Activated naive CD8-positive, alpha-beta T cell treated with anti-CD3 and anti-CD28 coated beads, Interleukin-2, amount 10 ng/mL, durations not matched to agents 7 days and 5 days (primary cell): ENCODE data around the gene OAF. TPM values are rescaled to one million over a fixed set of nuclear protein-coding genes. Genes with fewer than 3 reads are reported as not detected.
"Not testable (repeated sequence)": the region's sequence is repeated elsewhere in the genome, so short reads cannot be mapped to it uniquely, and the experiment has no call there.

Experiments
- ATAC-seq: fragments of 150-1000 bp; cut with Tn5 transposase; one replicate; pipeline ENCODE4 v1.10.0; 2021; ENCODE audit warnings: low read depth, moderate library complexity
- POLR2A ChIA-PET: fragments of 350-600 bp; sonication (Branson Sonifier 250); formaldehyde crosslinking; loops from one replicate; lab custom pipeline; 2021; ENCODE audit warnings: antibody characterized with exemption; lab: Charles Lee
- DNase-seq: peaks from one replicate; pipeline ENCODE4 v3.0.0; 2021
- H3K27ac Mint-ChIP-seq: one replicate; pipeline ENCODE4 v1.8.0; 2022; ENCODE audit warnings: mild to moderate bottlenecking, mixed read lengths
- H3K27me3 Mint-ChIP-seq: one replicate; pipeline ENCODE4 v1.8.0; 2022; ENCODE audit warnings: mild to moderate bottlenecking, moderate library complexity, mixed read lengths
- H3K36me3 Mint-ChIP-seq: one replicate; pipeline ENCODE4 v1.8.0; 2021; ENCODE audit warnings: mild to moderate bottlenecking, mixed read lengths
- H3K4me1 Mint-ChIP-seq: one replicate; pipeline ENCODE4 v1.8.0; 2021; ENCODE audit warnings: mixed read lengths
- H3K4me3 Mint-ChIP-seq: one replicate; pipeline ENCODE4 v1.8.0; 2022; ENCODE audit warnings: mild to moderate bottlenecking, moderate library complexity, mixed read lengths
- H3K9me3 Mint-ChIP-seq: one replicate; pipeline ENCODE4 v1.8.0; 2021; ENCODE audit warnings: mixed read lengths
- total RNA-seq, 2 experiments: library from RNA; stranded (reverse); gene quantifications; one replicate each; pipeline ENCODE4 v1.2.3, GENCODE V29; 2021

Gene OAF
- total RNA-seq, 2 experiments from 2014 or later = 2.4 to 5.5 TPM

GRCh38 chr11:120257346-120257745, 46.5 kb downstream of the OAF start:
- ATAC-seq = no peak
- H3K4me3 Mint-ChIP-seq = no peak overlapping the region
- no peak overlapping the region for H3K27ac Mint-ChIP-seq
- peaks cover 83% of the 10 kb centered on the region for H3K27me3 Mint-ChIP-seq
- no peaks in the 10 kb centered on the region for H3K9me3 Mint-ChIP-seq
- peaks cover 8% of the 10 kb centered on the region for H3K4me1 Mint-ChIP-seq
- no peaks in the 10 kb centered on the region for H3K36me3 Mint-ChIP-seq
- no peak for DNase-seq
- POLR2A ChIA-PET = interaction anchor here (1.4 kb wide), 1 partner anchor 8 kb away, joined by 5 read pairs; no protein-coding TSS in a partner anchor

GRCh38 chr11:120258661-120259060, 47.8 kb downstream of the OAF start:
- Mint-ChIP-seq H3K36me3 (no peaks in the 10 kb centered on the region), H3K27me3 (peaks cover 80% of the 10 kb centered on the region), H3K4me3 (no peak overlapping the region), H3K4me1 (peaks cover 8% of the 10 kb centered on the region), H3K9me3 (no peaks in the 10 kb centered on the region), H3K27ac (no peak overlapping the region)
- DNase-seq = no peak
- POLR2A ChIA-PET = interaction anchor here (0.8 to 1.4 kb wide), 2 partner anchors 8 to 10 kb away, joined by 4 to 5 read pairs; no protein-coding TSS in a partner anchor
- ATAC-seq = no peak

GRCh38 chr11:120259241-120259640, 48.4 kb downstream of the OAF start:
- H3K36me3 Mint-ChIP-seq = no peaks in the 10 kb centered on the region
- POLR2A ChIA-PET = interaction anchor here (0.8 kb wide), 1 partner anchor 9 kb away, joined by 4 read pairs; no protein-coding TSS in a partner anchor
- H3K4me1 Mint-ChIP-seq = peaks cover 7% of the 10 kb centered on the region

GRCh38 chr11:120259988-120260565, 49.2 kb downstream of the OAF start:
- POLR2A ChIA-PET = no interaction called here
- ATAC-seq = no peak
- H3K27ac Mint-ChIP-seq = no peak overlapping the region
- H3K36me3 Mint-ChIP-seq = no peaks in the 10 kb centered on the region
- H3K9me3 Mint-ChIP-seq = no peaks in the 10 kb centered on the region
- H3K4me3 Mint-ChIP-seq = no peak overlapping the region
- peaks cover 3% of the 10 kb centered on the region for H3K4me1 Mint-ChIP-seq
- no peak for DNase-seq
- H3K27me3 Mint-ChIP-seq = peaks cover 79% of the 10 kb centered on the region

More at GRCh38 chr11:120259241-120259640, 48.4 kb downstream of the OAF start:
- no peak overlapping the region for H3K27ac Mint-ChIP-seq
- H3K4me3 Mint-ChIP-seq = no peak overlapping the region
- peaks cover 80% of the 10 kb centered on the region for H3K27me3 Mint-ChIP-seq
- DNase-seq (no peak), ATAC-seq (no peak)
- H3K9me3 Mint-ChIP-seq = no peaks in the 10 kb centered on the region

GRCh38 chr11:120260616-120261015, 49.8 kb downstream of the OAF start:
- DNase-seq (no peak), ATAC-seq (no peak)
- H3K36me3 Mint-ChIP-seq = no peaks in the 10 kb centered on the region
- POLR2A ChIA-PET = no interaction called here
- H3K4me1 Mint-ChIP-seq = no peaks in the 10 kb centered on the region
- peaks cover 78% of the 10 kb centered on the region for H3K27me3 Mint-ChIP-seq
- no peak overlapping the region for H3K4me3 Mint-ChIP-seq
- no peak overlapping the region for H3K27ac Mint-ChIP-seq
- no peaks in the 10 kb centered on the region for H3K9me3 Mint-ChIP-seq

GRCh38 chr11:120261321-120261720, 50.5 kb downstream of the OAF start:
- POLR2A ChIA-PET = no interaction called here
- Mint-ChIP-seq H3K9me3 (no peaks in the 10 kb centered on the region), H3K27ac (no peak overlapping the region), H3K36me3 (no peaks in the 10 kb centered on the region), H3K4me3 (no peak overlapping the region), H3K4me1 (no peaks in the 10 kb centered on the region), H3K27me3 (peaks cover 78% of the 10 kb centered on the region)
- ATAC-seq (no peak), DNase-seq (no peak)

GRCh38 chr11:120261931-120262330, 51.1 kb downstream of the OAF start:
- Mint-ChIP-seq H3K9me3 (no peaks in the 10 kb centered on the region), H3K36me3 (no peaks in the 10 kb centered on the region), H3K27me3 (peaks cover 77% of the 10 kb centered on the region), H3K4me3 (no peak overlapping the region), H3K4me1 (no peaks in the 10 kb centered on the region), H3K27ac (no peak overlapping the region)
- POLR2A ChIA-PET = no interaction called here
- DNase-seq (no peak), ATAC-seq (no peak)

- H3K4me3 Mint-ChIP-seq = no peak overlapping the region
- POLR2A ChIA-PET = no interaction called here
- H3K9me3 Mint-ChIP-seq = no peaks in the 10 kb centered on the region
- no peaks in the 10 kb centered on the region for H3K36me3 Mint-ChIP-seq
- H3K27ac Mint-ChIP-seq = no peak overlapping the region
- ATAC-seq (no peak), DNase-seq (no peak)
- H3K4me1 Mint-ChIP-seq = no peaks in the 10 kb centered on the region
- peaks cover 62% of the 10 kb centered on the region for H3K27me3 Mint-ChIP-seq
Observed at GRCh38 chr11:120267319-120267718, 56.5 kb downstream of the OAF start.

GRCh38 chr11:120268686-120269085, 57.9 kb downstream of the OAF start:
- no peak for DNase-seq
- Mint-ChIP-seq H3K27me3 (peaks cover 53% of the 10 kb centered on the region), H3K4me1 (no peaks in the 10 kb centered on the region), H3K27ac (no peak overlapping the region), H3K9me3 (no peaks in the 10 kb centered on the region), H3K4me3 (no peak overlapping the region), H3K36me3 (no peaks in the 10 kb centered on the region)
- no peak for ATAC-seq
- POLR2A ChIA-PET = no interaction called here

- Mint-ChIP-seq H3K9me3 (no peaks in the 10 kb centered on the region), H3K27me3 (peaks cover 50% of the 10 kb centered on the region), H3K4me1 (no peaks in the 10 kb centered on the region), H3K27ac (no peak overlapping the region), H3K36me3 (no peaks in the 10 kb centered on the region), H3K4me3 (no peak overlapping the region)
- ATAC-seq = no peak
- DNase-seq = no peak
- POLR2A ChIA-PET = no interaction called here
Observed at GRCh38 chr11:120270386-120270785, 59.6 kb downstream of the OAF start.

GRCh38 chr11:120271672-120272071, 60.8 kb downstream of the OAF start:
- ATAC-seq = no peak
- Mint-ChIP-seq H3K4me1 (no peaks in the 10 kb centered on the region), H3K4me3 (no peak overlapping the region), H3K27ac (no peak overlapping the region), H3K27me3 (peaks cover 37% of the 10 kb centered on the region), H3K9me3 (no peaks in the 10 kb centered on the region), H3K36me3 (no peaks in the 10 kb centered on the region)
- no peak for DNase-seq
- POLR2A ChIA-PET = no interaction called here

- no peak for DNase-seq
- Mint-ChIP-seq H3K9me3 (no peaks in the 10 kb centered on the region), H3K4me1 (no peaks in the 10 kb centered on the region), H3K27ac (no peak overlapping the region), H3K36me3 (no peaks in the 10 kb centered on the region), H3K27me3 (peaks cover 35% of the 10 kb centered on the region), H3K4me3 (no peak overlapping the region)
- no peak for ATAC-seq
- POLR2A ChIA-PET = no interaction called here
Observed at GRCh38 chr11:120272303-120272702, 61.5 kb downstream of the OAF start.

- DNase-seq (no peak), ATAC-seq (no peak)
- POLR2A ChIA-PET = no interaction called here
- Mint-ChIP-seq H3K9me3 (no peaks in the 10 kb centered on the region), H3K4me3 (no peak overlapping the region), H3K27ac (no peak overlapping the region), H3K4me1 (no peaks in the 10 kb centered on the region), H3K36me3 (no peaks in the 10 kb centered on the region), H3K27me3 (peaks cover 32% of the 10 kb centered on the region)
Observed at GRCh38 chr11:120273432-120273831, 62.6 kb downstream of the OAF start.

GRCh38 chr11:120273956-120274355, 63.1 kb downstream of the OAF start:
- H3K9me3 Mint-ChIP-seq, POLR2A ChIA-PET, H3K27ac Mint-ChIP-seq, H3K4me1 Mint-ChIP-seq, ATAC-seq, DNase-seq, H3K4me3 Mint-ChIP-seq, H3K36me3 Mint-ChIP-seq: not testable (repeated sequence)
- peaks cover 30% of the 10 kb centered on the region for H3K27me3 Mint-ChIP-seq
